Stimulated activated CD8-positive, alpha-beta memory T cell treated with anti-CD3 and anti-CD28 coated beads, Interleukin-7, amount 100 ng/mL, for 4 hours (primary cell): ENCODE measurements around the gene CD164L2.
A peak's percentile ranks its signal among the peaks of the same experiment; 100 is the strongest.
"Not testable (repeated sequence)": the region's sequence is repeated elsewhere in the genome, so short reads cannot be mapped to it uniquely, and the experiment has no call there.

ENCODE experiments used
- DNase-seq, 2 donors: peaks; one replicate each; pipeline ENCODE4 v3.0.0-alpha.2; 2020; ENCODE audit warnings: low read depth in 2 of 2

Gene CD164L2

DNA sequence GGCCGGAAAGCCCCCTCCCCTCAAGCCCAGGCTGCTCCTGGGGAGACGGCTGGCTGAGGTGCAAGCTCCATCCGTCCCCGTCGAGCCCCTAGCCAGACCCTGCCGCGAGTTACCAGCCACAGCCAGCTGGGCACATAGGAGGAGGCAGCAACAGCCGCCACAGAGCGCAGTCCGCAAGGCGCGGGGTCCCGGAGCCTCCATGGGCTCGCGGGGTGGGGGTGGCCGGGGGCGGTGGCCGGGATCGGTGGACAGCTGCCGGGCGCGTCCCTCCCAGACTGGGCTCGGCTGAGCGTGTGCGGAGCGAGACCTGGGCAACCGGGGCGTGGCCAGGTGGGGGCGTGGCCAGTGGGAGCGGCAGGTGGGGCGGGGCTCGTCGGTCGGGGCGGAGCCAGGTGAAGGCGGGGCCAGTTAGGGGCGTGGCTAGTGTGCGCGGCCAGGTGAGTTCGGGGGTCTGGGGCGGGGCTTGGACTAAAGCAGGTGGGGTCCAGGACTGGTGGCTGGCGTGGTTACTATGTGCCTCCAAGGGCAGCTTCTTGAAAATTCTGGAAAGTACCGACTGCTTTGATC is at the start of gene CD164L2:
CD164L2 (minus strand) TSS at position 295 of the 567 bp plus-strand sequence; CDS start at position 201, 94 bp downstream.
- DNase-seq: no peak

DNA sequence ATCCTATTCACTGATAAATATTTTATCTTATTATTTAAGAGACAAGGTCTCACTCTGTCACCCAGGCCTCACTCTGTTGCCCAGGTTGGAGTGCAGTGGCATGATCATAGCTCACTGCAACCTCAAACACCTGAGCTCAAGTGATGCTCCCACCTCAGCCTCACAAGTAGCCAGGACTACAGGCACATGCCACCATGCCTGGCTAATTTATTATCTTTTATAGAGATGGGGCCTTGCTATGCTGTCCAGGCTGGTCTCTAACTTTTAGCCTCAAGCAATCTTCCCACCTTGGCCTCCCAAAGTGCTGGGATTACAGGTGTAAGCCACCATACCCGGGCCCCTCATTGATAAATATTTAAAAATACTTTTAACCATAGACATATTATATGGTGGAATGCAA is 49.6 kb upstream of the CD164L2 start:
- not testable (repeated sequence) for DNase-seq

DNA sequence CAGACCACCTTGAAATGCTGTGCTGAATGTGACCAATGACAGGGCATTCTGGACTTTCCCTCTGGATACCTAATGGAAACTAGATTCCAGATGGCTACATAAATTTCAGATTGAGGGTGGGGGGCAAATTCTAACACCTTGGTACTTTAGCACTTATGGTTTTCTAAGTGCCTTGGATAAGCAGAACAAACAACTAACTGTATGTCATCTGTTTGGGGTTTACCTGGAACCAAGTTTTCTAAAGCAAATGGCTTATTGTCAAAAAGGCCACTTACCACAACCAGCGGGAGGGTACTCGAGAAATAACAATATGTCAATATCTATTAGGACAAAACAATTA is 48.4 kb upstream of the CD164L2 start:
- DNase-seq: no peak

DNA sequence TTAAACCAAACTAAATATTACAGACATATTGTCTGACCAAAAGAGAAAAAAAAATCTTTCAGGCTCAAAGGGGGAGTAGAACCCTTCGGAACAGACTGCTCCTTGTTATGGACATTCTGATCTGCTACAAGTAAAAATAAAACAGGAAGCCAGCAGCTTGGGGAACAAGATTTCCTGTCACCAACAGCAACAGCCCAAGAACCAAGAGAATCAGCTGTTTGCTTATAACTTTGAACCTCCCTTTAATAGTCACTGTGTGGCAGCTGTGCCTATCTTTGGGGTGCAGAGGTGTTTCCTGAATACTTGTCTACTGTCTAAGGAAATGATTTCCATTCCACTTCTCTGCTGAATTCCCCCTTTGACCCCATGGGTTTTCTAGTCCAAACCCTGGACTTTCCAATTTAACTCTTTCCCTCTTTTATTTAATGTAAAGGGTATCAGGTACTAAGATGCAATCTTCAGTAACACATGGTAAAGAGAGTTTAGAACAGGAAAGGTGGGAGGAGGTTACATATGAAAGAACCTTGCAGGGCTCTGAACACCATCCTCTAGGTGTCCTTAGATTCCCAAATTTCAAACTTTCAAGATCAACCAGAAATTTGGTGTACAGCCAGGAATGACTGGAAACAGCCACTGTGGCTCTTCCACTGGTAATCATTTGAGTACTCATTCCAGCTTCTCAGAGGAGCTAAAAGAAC is 47.9 kb upstream of the CD164L2 start:
- DNase-seq: no peak

DNA sequence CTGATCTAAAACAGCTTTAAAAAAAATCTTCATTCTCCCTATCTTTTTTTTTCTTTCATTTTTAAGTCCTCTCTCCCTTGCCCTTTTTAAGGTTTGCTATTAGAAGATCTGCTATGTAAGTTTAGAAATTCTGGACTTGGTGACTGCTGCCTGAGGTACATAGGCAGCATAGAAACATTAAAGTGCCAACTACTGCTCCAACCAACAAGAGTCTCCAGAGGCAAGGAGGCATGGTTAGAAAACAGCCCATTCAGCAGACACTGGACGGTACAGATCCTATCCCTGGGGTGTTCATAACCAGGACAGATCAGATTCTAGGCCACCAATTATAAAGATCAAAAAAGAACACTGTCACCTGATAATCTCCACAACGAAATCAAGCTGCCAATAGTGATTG is 45.9 kb upstream of the CD164L2 start:
- no peak for DNase-seq

DNA sequence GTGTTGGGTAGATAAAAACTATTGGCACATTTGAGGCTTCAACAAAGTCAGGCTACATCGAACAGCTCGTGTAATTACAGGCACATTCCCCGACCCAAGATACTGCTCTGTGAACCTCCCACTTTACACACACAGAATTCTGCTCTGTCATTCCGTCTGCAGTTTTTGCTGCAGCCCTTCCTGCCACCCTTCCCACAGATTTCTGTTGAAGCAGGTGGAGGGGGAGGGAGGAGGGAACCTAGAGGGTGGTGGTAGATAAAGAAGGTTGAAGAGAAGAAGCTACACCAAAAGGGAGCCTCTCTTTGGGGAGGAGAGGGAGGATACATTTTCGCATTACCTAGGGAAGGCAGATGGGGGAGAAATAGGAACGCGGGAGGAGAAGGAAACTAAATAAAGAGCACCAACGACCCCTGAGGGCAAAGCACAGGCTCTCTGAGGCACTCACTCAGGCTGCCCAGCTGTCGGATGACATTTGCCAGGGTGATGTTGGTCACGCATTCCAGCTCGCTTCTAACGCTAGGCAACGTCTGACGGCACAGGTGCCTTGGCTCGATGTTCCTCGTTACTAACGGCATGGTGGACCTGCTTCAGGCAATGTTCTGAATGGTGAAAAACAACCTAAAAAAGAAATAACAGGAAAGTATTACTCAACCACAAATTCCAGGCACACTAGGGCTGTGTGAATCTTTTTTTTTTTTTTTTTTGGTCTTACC is 45.3 kb upstream of the CD164L2 start:
- DNase-seq: no peak

DNA sequence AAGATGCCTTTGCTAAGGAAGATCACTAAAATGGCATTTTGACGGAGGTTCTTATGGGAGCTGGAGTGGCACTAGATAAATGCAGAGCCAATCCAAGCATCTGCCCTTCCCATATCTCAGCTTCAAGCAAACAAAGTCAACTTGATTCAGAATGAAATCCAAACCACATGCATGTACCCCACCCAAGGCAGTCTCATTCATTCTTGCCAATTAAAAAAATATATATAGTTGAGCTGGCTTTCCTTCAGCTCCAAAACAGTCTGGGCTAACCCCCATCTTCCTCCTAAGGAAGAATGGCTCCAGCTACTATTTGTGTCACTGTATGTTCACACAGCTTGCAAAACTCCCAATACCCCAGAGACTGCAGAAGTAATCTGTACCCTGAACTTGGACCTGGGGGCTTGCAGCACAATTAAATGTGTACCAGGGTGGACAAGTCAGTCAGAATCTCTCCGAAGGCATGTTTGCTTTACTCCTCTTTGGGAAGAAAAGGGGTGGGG is 44.7 kb upstream of the CD164L2 start:
- no peak for DNase-seq

DNA sequence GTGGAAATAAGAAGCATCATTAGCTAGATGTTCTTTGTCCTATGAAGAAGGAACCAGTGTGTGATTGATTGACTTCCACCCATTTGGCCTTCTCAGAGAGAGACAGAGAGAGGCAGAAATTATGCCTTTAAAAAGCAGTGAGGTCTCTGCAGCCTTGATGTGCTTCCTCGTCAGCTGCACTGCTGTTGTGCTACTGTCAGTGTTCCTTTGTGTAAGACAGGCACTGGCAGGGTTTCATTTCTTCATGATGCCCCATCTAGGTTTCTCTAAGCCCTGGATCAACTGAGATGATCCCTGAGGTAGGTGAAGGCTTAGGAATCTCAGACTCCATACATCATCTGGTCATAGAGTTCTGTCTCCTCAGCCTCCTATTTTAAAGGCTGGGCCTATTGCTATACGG is 44.2 kb upstream of the CD164L2 start:
- DNase-seq: no peak

DNA sequence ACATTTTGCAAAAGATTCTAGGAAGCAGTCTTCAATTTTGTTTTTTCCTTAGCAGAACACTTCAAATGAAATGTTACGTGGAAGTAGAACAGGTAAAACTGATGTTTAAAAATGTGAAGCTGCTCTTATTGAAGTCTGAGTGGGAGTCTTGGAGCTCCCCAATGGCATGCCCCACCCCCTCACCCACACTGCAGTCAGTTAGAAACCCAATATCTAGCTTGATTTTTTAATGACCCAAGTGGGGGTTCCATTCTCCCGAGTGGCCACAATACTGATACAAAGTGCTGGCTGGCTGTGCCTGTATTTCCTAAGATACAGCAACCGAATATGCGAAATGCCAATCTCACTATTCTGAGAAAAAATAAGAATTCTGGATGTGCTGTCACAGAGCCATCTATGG is 40.6 kb upstream of the CD164L2 start:
- DNase-seq: no peak

DNA sequence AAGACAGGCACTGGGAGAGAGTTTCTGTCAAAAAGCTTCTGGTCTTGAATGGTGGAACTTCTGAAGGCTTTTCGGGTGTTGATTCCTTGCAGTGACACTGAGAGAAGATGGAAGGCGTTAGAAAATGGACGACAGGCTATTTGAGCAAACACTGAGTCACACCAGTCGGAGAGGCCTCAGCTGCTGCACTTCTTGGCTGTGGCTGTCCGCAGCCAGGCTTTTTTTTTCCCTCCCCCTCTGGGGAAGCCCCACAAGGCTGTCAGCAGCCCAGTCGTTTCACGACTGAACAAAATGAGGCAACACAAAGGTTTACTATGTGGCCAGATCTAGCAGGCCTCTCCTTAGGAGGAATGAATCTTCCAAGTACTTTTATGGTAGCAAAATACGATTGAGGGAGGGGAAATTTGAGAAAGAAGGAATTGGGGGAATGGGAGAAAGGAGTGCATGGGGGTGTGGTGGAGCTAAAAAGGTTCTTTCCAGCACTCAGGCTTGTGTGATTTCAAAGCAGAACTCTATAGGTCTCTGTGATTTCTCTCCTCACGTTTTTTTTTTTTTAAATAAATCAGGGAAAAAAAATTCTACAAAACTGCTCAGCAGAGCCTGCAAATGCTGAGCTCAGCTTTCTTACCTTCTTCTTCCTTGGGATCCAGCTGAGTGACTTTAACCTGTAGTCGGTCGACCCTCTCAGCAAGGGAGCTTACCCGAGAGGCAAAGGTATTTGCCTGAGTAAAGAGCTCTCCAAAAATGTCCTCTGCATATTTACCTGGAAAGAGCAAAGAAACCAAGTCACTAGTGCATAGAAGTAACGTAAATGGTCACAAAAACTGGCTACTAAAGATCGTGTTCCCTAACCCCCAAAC is 35.4 kb upstream of the CD164L2 start:
- DNase-seq: peak in 1 of 2 donors; percentile 31

DNA sequence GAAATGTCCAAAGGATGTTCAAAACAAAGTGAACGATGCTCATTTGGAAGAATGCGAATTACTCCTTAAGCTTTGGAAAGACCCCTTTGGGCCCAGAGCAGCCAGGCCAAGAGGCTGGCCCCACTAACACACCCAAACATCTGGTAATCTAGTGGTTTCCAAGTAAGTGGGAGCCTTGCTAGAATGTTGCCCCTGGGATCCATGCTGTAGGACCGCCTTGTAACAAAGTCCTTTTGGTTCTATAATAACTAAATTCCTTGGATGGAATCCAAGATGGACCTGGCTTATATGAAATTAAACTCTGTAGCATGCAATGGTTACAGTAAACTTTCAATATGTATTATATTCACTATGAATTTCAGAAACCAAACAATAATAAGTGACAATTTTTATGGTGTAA is 34.6 kb upstream of the CD164L2 start:
- DNase-seq: no peak

DNA sequence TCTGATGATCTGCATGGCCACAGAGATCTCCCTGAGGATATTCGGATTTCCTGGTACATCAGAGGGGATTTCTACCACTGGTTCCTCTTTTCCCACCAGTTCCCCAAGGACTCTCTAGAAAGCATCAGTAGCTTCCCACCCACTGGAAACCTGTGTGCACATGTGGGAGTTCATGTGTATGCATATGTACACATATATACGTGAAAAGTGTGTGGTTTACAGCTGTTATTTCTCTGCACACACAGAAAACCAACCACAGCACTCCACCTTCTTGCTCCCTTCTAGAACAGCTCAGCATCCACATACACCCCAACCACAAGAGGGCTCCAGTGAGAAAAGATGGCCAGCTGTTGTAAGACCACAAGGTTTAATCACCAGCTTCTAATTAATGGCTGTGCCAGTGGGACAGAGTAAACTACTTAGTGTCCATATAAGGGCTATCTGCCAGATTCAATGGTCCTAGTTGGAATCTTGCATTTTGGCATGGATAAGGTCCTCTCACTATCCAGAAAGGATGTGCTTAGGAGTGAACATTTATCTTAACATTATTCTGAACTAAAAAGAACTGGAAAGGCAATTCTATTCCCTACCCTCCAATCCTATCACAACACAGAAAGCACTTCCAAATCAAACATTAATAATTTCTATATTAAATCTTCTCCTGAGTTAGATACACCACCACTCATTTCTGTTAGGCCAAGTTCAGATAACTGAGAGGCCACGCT is 33.4 kb upstream of the CD164L2 start:
- DNase-seq: peak; percentile 29

DNA sequence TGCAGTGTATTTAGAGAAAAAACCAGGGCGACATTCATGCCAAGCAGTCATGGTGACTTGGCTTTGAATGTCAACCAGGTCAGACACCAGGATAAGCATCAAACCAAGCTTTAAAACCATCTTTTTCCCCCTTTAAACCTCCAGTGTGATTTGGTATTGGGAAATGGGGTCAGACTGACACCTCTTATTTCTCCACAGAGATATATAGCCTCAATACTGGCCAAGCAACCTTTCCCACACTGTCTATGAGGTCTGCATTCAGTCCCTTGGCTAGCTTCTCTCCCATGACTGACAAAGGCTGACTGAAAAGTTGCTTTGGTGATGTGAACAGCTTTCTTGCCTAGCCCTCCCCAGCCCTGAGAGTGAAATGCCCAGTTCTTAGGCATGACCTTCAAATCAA is 31.0 kb upstream of the CD164L2 start:
- no peak for DNase-seq

DNA sequence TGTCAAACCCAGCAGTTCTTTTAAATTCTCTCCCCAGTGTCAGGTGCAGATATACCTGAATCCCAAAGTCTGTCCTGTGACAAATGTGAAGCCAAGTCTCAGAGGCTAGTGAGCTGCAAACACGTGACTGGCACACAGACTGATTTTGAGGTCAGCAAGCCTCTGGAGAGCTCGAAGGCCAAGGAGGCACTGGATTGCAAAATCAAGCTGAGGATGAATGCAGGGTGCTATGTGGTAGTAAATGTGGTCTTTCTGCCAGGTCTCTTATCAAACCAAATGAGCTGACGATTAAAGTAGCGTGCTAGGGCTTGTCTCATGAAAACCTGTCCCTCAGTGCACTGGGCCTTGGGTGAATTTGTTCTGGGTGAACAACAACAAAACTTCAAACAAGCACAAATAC is 29.9 kb upstream of the CD164L2 start:
- no peak for DNase-seq

DNA sequence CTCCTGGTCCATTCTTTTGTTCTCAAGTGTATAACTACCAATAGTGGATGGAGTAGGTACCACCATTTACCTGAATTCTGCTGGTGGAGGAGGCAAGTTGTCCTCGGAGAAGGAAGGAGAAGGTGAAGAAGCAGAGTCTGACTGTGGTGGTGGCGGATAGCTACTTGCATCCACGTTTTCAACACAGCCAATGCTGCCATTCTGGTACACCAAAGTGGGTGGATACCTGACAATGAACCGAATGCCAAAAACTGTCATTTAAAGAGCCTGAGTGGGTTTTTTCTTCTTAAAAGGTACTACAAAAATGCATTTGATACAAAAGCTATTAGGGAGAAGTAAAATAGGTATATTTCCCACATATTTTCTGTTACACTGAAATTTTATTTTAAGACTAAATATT is 29.4 kb upstream of the CD164L2 start:
- no peak for DNase-seq

DNA sequence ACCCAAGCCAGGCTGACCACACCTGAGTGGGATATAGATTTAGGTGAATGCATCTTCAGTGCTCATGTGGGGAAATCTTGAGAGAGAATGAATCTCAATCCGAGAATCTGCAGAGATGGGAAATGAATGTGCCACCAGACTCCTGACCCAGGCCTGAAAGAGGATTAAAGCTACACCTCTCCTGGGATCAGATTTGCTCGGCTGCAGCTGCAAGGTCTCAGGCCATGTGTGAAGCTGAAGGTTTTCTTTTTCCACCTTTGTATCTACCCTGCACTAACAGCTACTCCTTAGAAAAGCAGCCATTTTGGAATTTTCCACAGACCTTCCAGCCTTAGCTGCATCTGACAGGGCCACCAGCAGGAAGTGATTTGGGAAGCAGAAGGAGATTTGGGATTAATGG is 27.6 kb upstream of the CD164L2 start:
- DNase-seq: no peak

DNA sequence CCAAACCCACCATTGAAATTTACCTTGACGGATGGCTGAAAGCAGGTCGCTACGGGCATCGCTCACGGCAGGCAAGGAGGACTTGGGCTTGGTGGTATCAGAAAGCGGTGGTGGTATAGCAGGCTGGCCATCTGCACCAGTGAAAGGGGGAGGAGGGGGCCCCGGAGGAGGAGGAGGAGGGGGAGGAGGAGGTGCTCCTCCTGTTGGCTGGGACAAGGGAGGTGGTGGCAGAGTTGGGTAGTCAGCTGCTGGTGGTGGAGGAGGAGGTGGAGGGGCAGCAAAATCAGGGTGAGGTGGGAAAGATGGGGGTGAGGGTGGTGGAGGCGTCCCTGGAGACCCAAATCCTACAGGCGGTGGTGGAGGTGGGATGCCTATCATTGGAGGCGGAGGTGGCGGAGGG is 26.5 kb upstream of the CD164L2 start:
- DNase-seq: no peak

DNA sequence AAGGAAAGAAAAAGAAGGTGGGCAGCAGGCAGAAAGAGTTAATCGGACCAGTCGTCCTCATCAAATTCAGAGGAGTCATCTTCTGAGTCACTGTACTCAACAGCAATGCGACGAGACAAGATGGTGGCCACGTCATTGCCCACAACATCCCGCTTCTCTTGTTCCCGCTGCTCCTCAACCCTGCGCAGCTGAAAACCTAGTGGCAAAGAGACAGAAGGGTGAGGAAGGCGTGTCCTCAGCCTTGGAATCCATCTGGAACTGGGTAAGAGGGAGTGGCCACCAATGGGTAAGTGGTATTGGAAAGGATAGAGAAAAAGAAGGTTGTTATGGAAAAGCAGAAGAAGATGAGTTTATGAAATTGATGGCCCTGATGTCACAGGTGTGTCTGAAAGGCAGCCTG is 25.0 kb upstream of the CD164L2 start:
- no peak for DNase-seq

DNA sequence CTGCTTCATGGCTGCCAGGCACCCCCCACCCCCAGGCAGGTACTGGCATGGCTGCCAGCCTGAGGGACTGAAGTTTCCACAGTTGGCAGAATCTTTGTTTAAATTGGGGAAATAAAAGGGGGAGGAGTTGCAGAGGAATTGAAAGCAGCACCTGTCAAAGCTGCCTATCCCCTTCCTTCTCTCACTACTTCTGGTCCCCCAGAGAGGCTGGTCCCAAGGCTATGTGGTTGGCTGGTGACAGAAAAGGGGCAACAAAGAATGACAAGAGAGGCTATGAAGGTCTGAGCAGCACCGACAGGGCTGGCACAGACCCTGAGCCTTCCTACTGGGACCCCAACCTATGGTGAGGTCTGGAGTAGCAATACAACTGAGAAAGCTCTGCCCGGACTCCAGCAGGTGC is 23.7 kb upstream of the CD164L2 start:
- not testable (repeated sequence) for DNase-seq

DNA sequence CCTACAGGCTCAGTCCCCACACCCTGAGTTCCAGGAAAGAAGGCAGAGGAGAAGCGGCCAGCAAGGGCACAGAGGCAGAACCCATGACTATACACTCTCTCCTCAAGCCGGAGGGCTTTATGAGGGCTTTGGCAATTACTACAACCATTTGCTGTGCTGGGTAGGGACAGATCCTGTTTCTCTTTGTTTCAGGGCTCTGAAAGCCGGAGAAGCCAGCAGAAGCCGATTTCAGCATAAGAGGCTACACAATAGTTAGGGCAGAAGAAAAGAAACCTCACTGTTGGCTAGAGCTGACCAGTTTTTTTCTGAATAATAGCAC is 23.2 kb upstream of the CD164L2 start:
- DNase-seq: no peak

DNA sequence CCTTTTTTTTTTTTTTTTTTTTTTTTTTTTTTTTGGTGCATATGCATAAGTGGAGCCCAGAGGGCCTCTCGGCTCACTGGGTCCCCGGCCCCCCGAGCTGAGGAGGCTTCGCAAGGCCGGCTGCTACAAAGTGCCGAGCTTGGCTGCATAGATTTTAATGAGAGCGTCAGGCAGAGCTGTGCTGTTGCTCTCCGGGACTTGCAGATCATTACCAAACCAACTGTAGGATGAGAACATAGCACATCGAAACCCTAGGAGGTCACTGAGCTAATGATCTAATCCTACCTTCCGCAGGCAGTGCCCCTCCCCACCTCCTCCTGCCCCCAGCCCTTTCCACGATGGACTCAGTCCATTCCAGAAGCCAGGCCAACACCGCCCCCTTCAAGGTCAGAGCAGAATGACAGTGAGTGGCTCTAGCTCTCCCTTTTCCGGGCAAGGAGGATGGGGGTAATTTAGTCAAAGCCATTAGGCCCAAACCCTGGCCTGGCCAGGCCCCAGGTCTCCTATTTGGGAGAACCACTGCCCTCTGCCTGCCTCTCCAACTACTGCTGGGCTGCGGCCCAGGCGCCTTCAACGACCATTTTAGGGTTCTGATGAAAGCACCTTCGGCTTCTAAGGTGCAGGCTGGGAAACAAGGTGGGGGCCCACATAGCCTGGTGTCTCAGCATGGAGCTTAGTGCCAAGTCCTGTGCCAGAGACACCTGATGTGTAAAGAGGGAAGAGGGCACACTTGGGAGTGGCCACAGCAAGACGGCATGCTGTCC is 22.6 kb upstream of the CD164L2 start:
- not testable (repeated sequence) for DNase-seq
